Superior temporal gyrus (tissue), 1 donor: ENCODE data around the gene TRIM39.
"Not testable (repeated sequence)": the region's sequence is repeated elsewhere in the genome, so short reads cannot be mapped to it uniquely, and the experiment has no call there.

Source experiments
- DNase-seq: peaks from one replicate; pipeline ENCODE4 v3.0.0-alpha.2; 2016; ENCODE audit errors: extremely low spot score

Gene TRIM39

GRCh38 chr6:30363459-30363858 is 36.7 kb downstream of the TRIM39 start:
- no peak for DNase-seq

- DNase-seq: no peak
These were observed 37.9 kb downstream of the TRIM39 start for GRCh38 chr6:30364591-30364990.

- not testable (repeated sequence) for DNase-seq
These were observed 42.6 kb downstream of the TRIM39 start for GRCh38 chr6:30369280-30369679.

GRCh38 chr6:30378290-30378937 is 51.7 kb downstream of the TRIM39 start:
- DNase-seq: no peak

- no peak for DNase-seq
These were observed 53.7 kb downstream of the TRIM39 start for GRCh38 chr6:30380464-30380863.

- DNase-seq: no peak
These were observed 59.4 kb downstream of the TRIM39 start for GRCh38 chr6:30386166-30386565.

- DNase-seq: no peak
These were observed 64.5 kb downstream of the TRIM39 start for GRCh38 chr6:30391240-30391639.
